NT2/D1 (cell line): Measurements from ENCODE around the gene PANK1.
A peak's percentile ranks its signal among the peaks of the same experiment; 100 is the strongest.

Source experiments
- DNase-seq: peaks from one replicate; pipeline ENCODE4 v3.0.0-alpha.2; 2011; ENCODE audit warnings: low read depth, low spot score
- H3K27me3 ChIP-seq: 2 replicates; pipeline ENCODE4 v1.6.0; 2011; ENCODE audit warnings: mild to moderate bottlenecking; ENCODE audit not compliant: insufficient read length, insufficient read depth
- H3K36me3 ChIP-seq: 2 replicates; pipeline ENCODE4 v1.6.1; 2011; ENCODE audit warnings: mild to moderate bottlenecking, low read length, mixed read lengths; ENCODE audit not compliant: insufficient read depth, insufficient read length
- H3K4me1 ChIP-seq: 2 replicates; pipeline ENCODE4 v1.5.1; 2011; ENCODE audit not compliant: insufficient read depth, insufficient read length
- H3K4me3 ChIP-seq: 2 replicates; pipeline ENCODE4 v1.5.1; 2011; ENCODE audit warnings: low read depth; ENCODE audit not compliant: insufficient read length
- H3K9ac ChIP-seq: 2 replicates; pipeline ENCODE4 v1.6.0; 2011; ENCODE audit warnings: low read depth; ENCODE audit not compliant: insufficient read length
- H3K9me3 ChIP-seq: 2 replicates; pipeline ENCODE4 v1.5.1; 2011; ENCODE audit warnings: mild to moderate bottlenecking, low read length; ENCODE audit not compliant: insufficient read depth
- SUZ12 ChIP-seq: IDR thresholded peaks from 2 replicates; pipeline ENCODE4 v1.6.1; 2011; ENCODE audit not compliant: insufficient read length, insufficient read depth; ENCODE audit errors: extremely low read depth
- YY1 ChIP-seq: IDR thresholded peaks from 2 replicates; pipeline ENCODE4 v1.6.1; 2011; ENCODE audit not compliant: insufficient read length, insufficient read depth
- ZNF274 ChIP-seq: IDR thresholded peaks from 2 replicates; pipeline ENCODE4 v1.6.1; 2011; ENCODE audit warnings: mild to moderate bottlenecking, low read depth, low read length

Gene PANK1

DNA sequence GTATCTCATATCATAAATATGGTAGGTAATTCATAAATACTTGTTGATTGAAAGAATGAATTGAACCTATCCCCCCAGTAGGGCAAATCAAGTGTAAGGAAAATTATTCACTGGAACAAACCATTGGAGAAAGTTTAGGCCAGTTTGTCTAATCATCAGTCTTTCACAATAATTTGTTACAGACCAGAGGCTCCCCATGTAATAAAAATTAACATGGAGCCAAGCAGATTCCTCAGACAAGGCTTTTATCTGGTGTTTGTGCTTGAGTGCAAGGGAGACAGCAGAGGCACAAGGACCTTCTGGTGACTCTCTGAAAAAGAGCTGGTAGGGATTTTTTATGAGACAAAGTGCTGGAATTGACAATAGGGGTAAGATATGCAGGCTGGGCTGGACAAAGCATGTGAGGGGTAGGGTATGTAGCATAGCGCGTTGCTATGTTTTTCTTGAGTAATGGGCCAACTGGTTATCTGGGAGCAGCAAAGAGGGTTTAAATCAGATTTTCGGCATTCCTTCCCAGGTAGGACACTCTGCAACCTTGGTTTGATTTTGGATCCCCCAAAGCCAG is 7.8 kb upstream of the PANK1 start:
- no peak overlapping the region for H3K9ac ChIP-seq
- TF ChIP-seq ZNF274 (no peak), YY1 (no peak)
- H3K4me3 ChIP-seq, result no peak overlapping the region
- no peaks in the 10 kb centered on the region for H3K36me3 ChIP-seq
- no peaks in the 10 kb centered on the region for H3K27me3 ChIP-seq
- no peaks in the 10 kb centered on the region for H3K4me1 ChIP-seq
- H3K9me3 ChIP-seq, result peaks cover 31% of the 10 kb centered on the region; the same call in 1 of the 2 replicates
- no peak for DNase-seq

DNA sequence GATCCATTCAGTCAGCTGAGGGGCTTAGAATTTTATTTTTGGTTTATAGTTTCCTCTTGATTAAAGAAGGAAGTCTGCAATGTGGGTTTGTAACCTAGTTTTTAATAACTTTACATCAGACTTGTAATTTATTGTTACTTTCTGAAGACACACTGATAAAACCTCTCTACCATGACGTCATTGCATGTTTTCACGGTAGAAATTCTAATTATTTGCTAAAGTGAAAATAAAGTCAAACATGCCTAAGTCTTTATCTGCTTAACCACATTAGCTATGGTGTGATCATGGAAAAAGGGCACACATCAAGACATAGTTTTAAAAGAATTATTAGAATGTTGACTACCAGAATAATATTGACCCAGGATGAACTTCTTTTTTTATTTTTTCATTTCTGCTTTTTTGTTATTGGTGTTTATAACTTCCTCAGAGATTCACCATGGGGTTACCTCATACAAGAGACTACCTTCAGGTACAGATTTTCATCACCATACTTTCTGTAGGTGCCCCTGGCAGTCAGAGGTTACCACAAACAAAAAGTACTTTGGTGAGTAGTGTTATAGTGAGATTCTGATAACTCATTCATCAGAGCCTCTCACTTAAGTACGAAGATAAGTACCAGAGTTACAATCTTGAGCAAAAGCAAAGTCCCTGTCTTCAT is 7.0 kb upstream of the PANK1 start:
- no peak for DNase-seq
- Histone ChIP-seq H3K4me1 (no peaks in the 10 kb centered on the region), H3K9ac (no peak overlapping the region), H3K36me3 (no peaks in the 10 kb centered on the region), H3K9me3 (peaks cover 31% of the 10 kb centered on the region; the same call in 1 of the 2 replicates), H3K27me3 (no peaks in the 10 kb centered on the region), H3K4me3 (no peak overlapping the region)
- TF ChIP-seq ZNF274 (no peak), SUZ12 (no peak), YY1 (no peak)

DNA sequence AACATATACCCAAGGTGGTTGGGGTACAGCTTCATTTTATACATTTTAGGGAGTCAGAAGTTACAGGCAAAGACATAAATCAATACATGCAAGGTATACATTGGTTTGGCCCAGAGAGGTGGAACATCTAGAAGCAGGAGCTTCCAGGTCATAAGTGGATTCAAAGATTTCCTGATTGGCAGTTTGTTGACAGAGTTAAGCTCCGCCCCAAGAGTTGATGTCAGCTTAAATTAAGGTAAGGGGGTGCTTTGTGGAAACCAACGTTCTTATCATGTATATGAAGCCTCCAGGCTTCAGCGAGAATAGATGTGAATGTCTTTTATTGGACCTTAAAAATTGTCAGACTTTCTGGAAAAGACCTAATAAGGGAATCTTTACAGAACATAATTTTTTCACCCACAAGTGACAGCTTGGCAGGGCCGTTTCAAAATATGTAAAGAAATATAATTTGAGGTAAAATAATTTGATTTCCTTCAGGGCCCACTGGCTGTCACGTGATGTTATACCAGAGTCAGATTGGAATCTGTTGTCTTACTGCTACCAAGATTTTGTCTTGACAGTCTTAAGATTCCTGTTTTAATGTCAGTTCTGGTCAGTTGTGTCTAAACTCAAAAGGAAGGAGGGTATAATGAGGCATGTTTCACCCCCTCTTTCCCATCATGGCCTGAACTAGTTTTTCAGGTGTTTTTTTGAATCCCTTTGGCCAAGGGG is 6.3 kb upstream of the PANK1 start:
- Histone ChIP-seq H3K4me1 (no peaks in the 10 kb centered on the region), H3K9ac (no peak overlapping the region), H3K36me3 (no peaks in the 10 kb centered on the region), H3K27me3 (no peaks in the 10 kb centered on the region), H3K9me3 (peaks cover 28% of the 10 kb centered on the region; the same call in 1 of the 2 replicates), H3K4me3 (no peak overlapping the region)
- TF ChIP-seq ZNF274 (no peak), YY1 (no peak), SUZ12 (no peak)
- DNase-seq, result no peak

DNA sequence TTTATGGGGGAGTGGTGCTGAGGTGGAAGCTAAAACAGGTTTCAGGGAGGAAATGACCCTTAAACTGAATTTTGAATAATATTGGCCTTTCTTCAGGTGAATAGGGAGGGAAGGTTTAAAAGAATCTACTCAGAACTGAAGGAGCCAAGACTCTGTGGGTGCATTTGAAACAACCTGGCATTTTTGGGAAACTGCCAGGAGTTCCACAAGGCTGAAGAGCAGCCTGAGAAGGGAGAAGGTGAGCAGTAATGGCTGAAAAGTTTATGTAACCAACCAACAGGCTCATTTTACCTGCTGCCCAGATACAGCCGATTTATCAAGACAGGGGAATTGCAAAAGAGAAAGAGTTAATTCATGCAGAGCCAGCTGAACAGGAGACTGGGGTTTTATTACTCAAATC is 4.0 kb upstream of the PANK1 start:
- no peak for DNase-seq
- Histone ChIP-seq H3K27me3 (no peaks in the 10 kb centered on the region), H3K9me3 (peaks cover 8% of the 10 kb centered on the region; the same call in 1 of the 2 replicates), H3K9ac (no peak overlapping the region), H3K4me1 (no peaks in the 10 kb centered on the region), H3K36me3 (no peaks in the 10 kb centered on the region), H3K4me3 (no peak overlapping the region)
- no peak for TF ChIP-seq SUZ12
- no peak for TF ChIP-seq ZNF274
- TF ChIP-seq YY1, result no peak

DNA sequence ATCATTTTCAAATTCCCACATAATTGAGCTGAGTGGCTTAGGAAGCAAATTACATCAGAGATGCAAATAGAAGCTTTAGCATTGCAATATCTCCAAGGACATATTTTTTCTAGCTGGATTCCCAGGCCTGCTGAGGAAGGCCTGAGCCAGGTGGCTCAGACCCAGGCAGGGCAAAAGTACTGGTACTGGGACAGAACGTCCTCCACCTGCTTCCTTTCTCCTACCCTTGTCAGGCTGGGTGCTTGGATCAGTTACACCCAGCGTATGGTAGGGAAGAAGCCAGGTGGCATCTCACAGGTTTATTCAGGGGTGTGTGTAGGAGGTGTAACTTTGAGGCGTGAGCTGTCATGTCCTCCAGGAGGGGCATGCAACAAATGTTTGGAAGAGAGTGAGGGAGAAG is 3.0 kb upstream of the PANK1 start:
- no peak overlapping the region for H3K9ac ChIP-seq

DNA sequence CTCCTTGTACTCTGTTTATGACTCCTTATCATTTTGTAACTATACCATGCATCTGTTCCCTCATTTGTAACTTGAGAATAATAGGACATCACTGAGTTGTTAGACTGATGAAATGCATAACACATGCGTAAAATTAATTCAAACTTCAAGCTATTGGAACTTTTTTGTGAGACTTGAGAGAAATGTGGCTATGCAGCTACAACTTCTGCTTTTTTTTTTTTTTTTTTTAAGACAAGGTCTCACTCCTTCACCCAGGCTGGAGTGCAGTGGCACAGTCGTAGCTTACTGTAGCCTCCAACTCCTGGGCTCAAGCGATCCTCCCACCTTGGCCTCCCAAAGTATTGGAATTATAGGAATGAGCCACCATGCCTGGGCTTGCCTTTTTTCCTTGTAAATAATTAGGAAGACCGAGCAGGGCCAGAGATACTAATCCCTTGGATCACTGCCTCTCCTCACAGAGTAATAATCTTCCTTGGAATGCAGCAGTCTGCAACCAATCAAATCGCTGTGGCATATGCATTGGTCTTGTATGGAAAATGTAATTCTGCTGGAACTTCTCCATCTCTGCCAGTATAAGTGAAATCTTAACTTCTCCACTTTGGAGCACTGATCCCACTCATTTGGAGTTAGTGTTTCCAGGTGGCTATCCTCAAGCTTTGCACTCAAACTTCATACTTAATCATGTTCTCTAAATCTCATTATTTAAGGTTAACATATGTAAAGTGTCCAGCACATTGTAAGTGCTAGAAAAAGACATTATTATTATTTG is 2.0 kb upstream of the PANK1 start:
- Histone ChIP-seq H3K9me3 (peaks cover 8% of the 10 kb centered on the region; the same call in 1 of the 2 replicates), H3K27me3 (no peaks in the 10 kb centered on the region), H3K4me3 (no peak overlapping the region), H3K9ac (no peak overlapping the region), H3K36me3 (no peaks in the 10 kb centered on the region), H3K4me1 (no peaks in the 10 kb centered on the region)
- no peak for TF ChIP-seq SUZ12
- TF ChIP-seq ZNF274, result no peak
- TF ChIP-seq YY1, result no peak
- no peak for DNase-seq

More for the DNA sequence above, 3.0 kb upstream of the PANK1 start:
- TF ChIP-seq ZNF274 (no peak), SUZ12 (no peak), YY1 (no peak)
- DNase-seq, result no peak
- no peaks in the 10 kb centered on the region for H3K36me3 ChIP-seq
- H3K4me3 ChIP-seq, result no peak overlapping the region
- H3K4me1 ChIP-seq, result no peaks in the 10 kb centered on the region
- H3K9me3 ChIP-seq, result peaks cover 8% of the 10 kb centered on the region; the same call in 1 of the 2 replicates
- H3K27me3 ChIP-seq, result no peaks in the 10 kb centered on the region

DNA sequence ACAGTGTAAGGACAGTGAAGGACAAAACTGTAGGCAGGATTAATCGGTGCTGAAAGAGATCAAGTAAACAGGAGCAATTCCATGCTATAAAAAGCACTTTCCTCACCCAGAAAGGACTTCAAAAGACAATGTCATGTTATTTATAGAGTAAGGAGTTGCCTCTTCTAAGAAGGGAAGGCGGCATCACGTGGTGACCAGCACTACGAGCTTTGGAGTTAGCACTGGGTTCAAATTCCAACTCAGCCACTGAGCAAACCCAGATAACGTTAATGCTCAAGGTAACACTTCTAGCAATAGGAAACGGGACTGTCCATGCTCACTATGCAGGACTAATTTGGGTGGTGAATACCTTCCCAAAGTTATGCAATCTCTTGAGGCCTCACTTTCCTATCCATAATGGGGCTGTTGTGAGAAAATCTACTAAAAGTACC is 715 bp upstream of the PANK1 start:
- Histone ChIP-seq H3K9me3 (peaks cover 8% of the 10 kb centered on the region; the same call in 1 of the 2 replicates), H3K36me3 (peaks cover 5% of the 10 kb centered on the region), H3K27me3 (no peaks in the 10 kb centered on the region), H3K4me1 (no peaks in the 10 kb centered on the region), H3K9ac (peak overlapping the region; percentile 98), H3K4me3 (peak overlapping the region; percentile 82)
- DNase-seq, result no peak
- TF ChIP-seq YY1 (no peak), ZNF274 (no peak), SUZ12 (no peak)
